ENCODE measurements around the gene EPAS1.

Gene EPAS1

DNA sequence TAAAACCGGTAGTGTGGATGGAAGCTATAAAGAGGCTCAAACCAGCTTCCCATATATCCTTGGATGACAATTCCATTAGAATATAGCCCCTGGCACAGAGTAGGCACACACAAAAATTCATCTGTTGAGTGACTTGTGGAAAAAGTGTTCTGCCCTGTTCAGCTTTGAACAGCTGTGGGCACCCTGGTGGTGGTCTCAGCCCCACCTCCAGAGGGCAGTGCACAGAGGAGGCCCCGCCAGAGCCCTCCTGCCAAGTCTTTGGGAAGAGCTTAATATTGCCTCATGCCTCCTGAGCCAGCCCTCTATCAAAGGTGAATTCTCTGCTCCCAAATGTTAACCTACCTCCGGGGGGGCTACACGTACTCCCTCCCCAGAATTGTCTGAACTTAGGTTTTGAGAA, 30.4 kb downstream of the EPAS1 start:
- Histone ChIP-seq H3K9ac (ENCODE audit: low read depth, low read length) (no peak overlapping the region), H3K27ac (ENCODE audit: low read depth, low read length) (no peak overlapping the region), H3K4me3 (ENCODE audit: low read length) (no peak overlapping the region), H3K36me3 (ENCODE audit: insufficient read depth, low read length) (no peaks in the 10 kb centered on the region), H3K27me3 (ENCODE audit: insufficient read depth, low read length) (no peaks in the 10 kb centered on the region), H3K9me3 (ENCODE audit: insufficient read depth, low read depth, low read length) (no peaks in the 10 kb centered on the region), H3K4me1 (ENCODE audit: insufficient read depth, low read length) (peaks cover 6% of the 10 kb centered on the region; the same call in 1 of the 2 replicates)
- 92% methylated on average over 4 of the region's 4 CpGs for WGBS

- Histone ChIP-seq H3K4me3 (ENCODE audit: low read length) (no peak overlapping the region), H3K27me3 (ENCODE audit: insufficient read depth, low read length) (no peaks in the 10 kb centered on the region), H3K27ac (ENCODE audit: low read depth, low read length) (no peak overlapping the region), H3K36me3 (ENCODE audit: insufficient read depth, low read length) (no peaks in the 10 kb centered on the region), H3K9me3 (ENCODE audit: insufficient read depth, low read depth, low read length) (no peaks in the 10 kb centered on the region), H3K4me1 (ENCODE audit: insufficient read depth, low read length) (peaks cover 6% of the 10 kb centered on the region; the same call in 1 of the 2 replicates), H3K9ac (ENCODE audit: low read depth, low read length) (no peak overlapping the region)
- no CpG with 5 or more reads among the region's 1 CpG for WGBS
These were observed 31.1 kb downstream of the EPAS1 start for GRCh38 chr2:46328291-46328690.

GRCh38 chr2:46328829-46329228, 31.6 kb downstream of the EPAS1 start:
- Histone ChIP-seq H3K9me3 (ENCODE audit: insufficient read depth, low read depth, low read length) (no peaks in the 10 kb centered on the region), H3K27ac (ENCODE audit: low read depth, low read length) (no peak overlapping the region), H3K9ac (ENCODE audit: low read depth, low read length) (no peak overlapping the region), H3K4me3 (ENCODE audit: low read length) (no peak overlapping the region), H3K4me1 (ENCODE audit: insufficient read depth, low read length) (peaks cover 6% of the 10 kb centered on the region; the same call in 1 of the 2 replicates), H3K27me3 (ENCODE audit: insufficient read depth, low read length) (no peaks in the 10 kb centered on the region), H3K36me3 (ENCODE audit: insufficient read depth, low read length) (no peaks in the 10 kb centered on the region)
- whole genome bisulfite sequencing, result 100% methylated on average over 1 of the region's 1 CpG

GRCh38 chr2:46329340-46329739, 32.1 kb downstream of the EPAS1 start:
- no peak overlapping the region for H3K4me3 ChIP-seq (ENCODE audit: low read length)
- H3K36me3 ChIP-seq (ENCODE audit: insufficient read depth, low read length), result no peaks in the 10 kb centered on the region
- 92% methylated on average over 13 of the region's 13 CpGs for WGBS
- no peaks in the 10 kb centered on the region for H3K27me3 ChIP-seq (ENCODE audit: insufficient read depth, low read length)
- H3K4me1 ChIP-seq (ENCODE audit: insufficient read depth, low read length), result peaks cover 6% of the 10 kb centered on the region; the same call in 1 of the 2 replicates
- H3K27ac ChIP-seq (ENCODE audit: low read depth, low read length), result no peak overlapping the region
- no peaks in the 10 kb centered on the region for H3K9me3 ChIP-seq (ENCODE audit: insufficient read depth, low read depth, low read length)
- H3K9ac ChIP-seq (ENCODE audit: low read depth, low read length), result no peak overlapping the region

- no peaks in the 10 kb centered on the region for H3K36me3 ChIP-seq (ENCODE audit: insufficient read depth, low read length)
- H3K9me3 ChIP-seq (ENCODE audit: insufficient read depth, low read depth, low read length), result no peaks in the 10 kb centered on the region
- no peak overlapping the region for H3K9ac ChIP-seq (ENCODE audit: low read depth, low read length)
- no peak overlapping the region for H3K27ac ChIP-seq (ENCODE audit: low read depth, low read length)
- no peak overlapping the region for H3K4me3 ChIP-seq (ENCODE audit: low read length)
- 93% methylated on average over 7 of the region's 7 CpGs for WGBS
- peaks cover 12% of the 10 kb centered on the region for H3K4me1 ChIP-seq (ENCODE audit: insufficient read depth, low read length)
- H3K27me3 ChIP-seq (ENCODE audit: insufficient read depth, low read length), result peaks cover 3% of the 10 kb centered on the region; the same call in 1 of the 2 replicates
These were observed 32.9 kb downstream of the EPAS1 start for GRCh38 chr2:46329803-46330775.

GRCh38 chr2:46331109-46331766, 34.0 kb downstream of the EPAS1 start:
- Histone ChIP-seq H3K27ac (ENCODE audit: low read depth, low read length) (no peak overlapping the region), H3K36me3 (ENCODE audit: insufficient read depth, low read length) (no peaks in the 10 kb centered on the region), H3K9me3 (ENCODE audit: insufficient read depth, low read depth, low read length) (no peaks in the 10 kb centered on the region), H3K4me1 (ENCODE audit: insufficient read depth, low read length) (peaks cover 23% of the 10 kb centered on the region), H3K9ac (ENCODE audit: low read depth, low read length) (no peak overlapping the region), H3K27me3 (ENCODE audit: insufficient read depth, low read length) (peaks cover 3% of the 10 kb centered on the region), H3K4me3 (ENCODE audit: low read length) (no peak overlapping the region)
- WGBS, result 89% methylated on average over 8 of the region's 8 CpGs

GRCh38 chr2:46332686-46333281, 35.6 kb downstream of the EPAS1 start:
- peaks cover 3% of the 10 kb centered on the region for H3K27me3 ChIP-seq (ENCODE audit: insufficient read depth, low read length)
- no peaks in the 10 kb centered on the region for H3K9me3 ChIP-seq (ENCODE audit: insufficient read depth, low read depth, low read length)
- H3K4me1 ChIP-seq (ENCODE audit: insufficient read depth, low read length), result peaks cover 27% of the 10 kb centered on the region
- H3K36me3 ChIP-seq (ENCODE audit: insufficient read depth, low read length), result no peaks in the 10 kb centered on the region
- no peak overlapping the region for H3K4me3 ChIP-seq (ENCODE audit: low read length)
- H3K9ac ChIP-seq (ENCODE audit: low read depth, low read length), result no peak overlapping the region
- H3K27ac ChIP-seq (ENCODE audit: low read depth, low read length), result no peak overlapping the region
- 93% methylated on average over 8 of the region's 8 CpGs for WGBS

GRCh38 chr2:46333912-46334311, 36.7 kb downstream of the EPAS1 start:
- Histone ChIP-seq H3K36me3 (ENCODE audit: insufficient read depth, low read length) (no peaks in the 10 kb centered on the region), H3K9me3 (ENCODE audit: insufficient read depth, low read depth, low read length) (no peaks in the 10 kb centered on the region), H3K4me1 (ENCODE audit: insufficient read depth, low read length) (peaks cover 27% of the 10 kb centered on the region), H3K27ac (ENCODE audit: low read depth, low read length) (no peak overlapping the region), H3K27me3 (ENCODE audit: insufficient read depth, low read length) (peaks cover 3% of the 10 kb centered on the region), H3K4me3 (ENCODE audit: low read length) (no peak overlapping the region), H3K9ac (ENCODE audit: low read depth, low read length) (no peak overlapping the region)
- WGBS, result 94% methylated on average over 4 of the region's 4 CpGs

DNA sequence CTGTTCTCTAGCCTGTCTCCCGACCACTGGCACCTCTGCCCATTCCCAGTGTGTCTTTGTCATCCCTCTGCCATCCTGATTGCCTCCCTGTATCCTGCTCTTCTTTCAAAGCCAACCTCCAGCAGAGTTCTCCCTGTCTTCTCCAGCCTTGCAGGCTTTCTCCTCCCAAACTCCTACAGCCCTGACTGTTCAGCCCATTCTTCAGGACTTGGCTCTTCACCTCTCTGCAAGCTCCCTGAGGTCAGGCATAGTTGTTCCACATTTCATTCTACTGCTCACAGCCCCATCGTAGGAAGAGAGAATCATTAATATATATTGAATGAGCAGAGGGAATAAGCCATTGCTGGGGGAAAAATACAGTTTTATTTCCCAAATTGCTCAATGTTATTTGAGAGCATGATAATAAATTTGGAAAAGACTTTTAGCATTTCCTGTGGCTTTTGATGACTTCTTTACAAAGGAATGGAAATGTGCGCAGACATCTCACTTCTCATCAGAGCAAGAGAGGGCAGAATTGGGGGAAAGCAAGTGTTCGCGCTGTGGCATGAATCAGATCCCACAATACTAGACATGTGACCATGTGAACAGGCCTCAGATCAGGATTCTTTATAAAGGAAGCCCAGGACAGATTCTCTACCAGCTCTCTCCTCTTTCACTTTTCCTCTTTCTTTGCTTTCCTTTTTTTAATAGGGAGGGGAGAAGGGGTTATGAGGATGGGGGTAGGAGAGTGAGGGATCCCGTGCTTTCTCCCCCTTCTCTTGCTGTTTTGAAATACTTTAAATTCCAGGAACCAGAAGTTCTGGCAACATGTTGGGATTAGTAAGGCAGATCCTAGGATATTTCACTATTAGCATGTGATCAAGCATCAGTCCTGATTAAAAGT, 37.4 kb downstream of the EPAS1 start:
- no peaks in the 10 kb centered on the region for H3K9me3 ChIP-seq (ENCODE audit: insufficient read depth, low read depth, low read length)
- peaks cover 3% of the 10 kb centered on the region for H3K27me3 ChIP-seq (ENCODE audit: insufficient read depth, low read length)
- peaks cover 27% of the 10 kb centered on the region for H3K4me1 ChIP-seq (ENCODE audit: insufficient read depth, low read length)
- no peak overlapping the region for H3K27ac ChIP-seq (ENCODE audit: low read depth, low read length)
- WGBS, result 96% methylated on average over 4 of the region's 6 CpGs
- H3K9ac ChIP-seq (ENCODE audit: low read depth, low read length), result no peak overlapping the region
- no peaks in the 10 kb centered on the region for H3K36me3 ChIP-seq (ENCODE audit: insufficient read depth, low read length)
- H3K4me3 ChIP-seq (ENCODE audit: low read length), result no peak overlapping the region

DNA sequence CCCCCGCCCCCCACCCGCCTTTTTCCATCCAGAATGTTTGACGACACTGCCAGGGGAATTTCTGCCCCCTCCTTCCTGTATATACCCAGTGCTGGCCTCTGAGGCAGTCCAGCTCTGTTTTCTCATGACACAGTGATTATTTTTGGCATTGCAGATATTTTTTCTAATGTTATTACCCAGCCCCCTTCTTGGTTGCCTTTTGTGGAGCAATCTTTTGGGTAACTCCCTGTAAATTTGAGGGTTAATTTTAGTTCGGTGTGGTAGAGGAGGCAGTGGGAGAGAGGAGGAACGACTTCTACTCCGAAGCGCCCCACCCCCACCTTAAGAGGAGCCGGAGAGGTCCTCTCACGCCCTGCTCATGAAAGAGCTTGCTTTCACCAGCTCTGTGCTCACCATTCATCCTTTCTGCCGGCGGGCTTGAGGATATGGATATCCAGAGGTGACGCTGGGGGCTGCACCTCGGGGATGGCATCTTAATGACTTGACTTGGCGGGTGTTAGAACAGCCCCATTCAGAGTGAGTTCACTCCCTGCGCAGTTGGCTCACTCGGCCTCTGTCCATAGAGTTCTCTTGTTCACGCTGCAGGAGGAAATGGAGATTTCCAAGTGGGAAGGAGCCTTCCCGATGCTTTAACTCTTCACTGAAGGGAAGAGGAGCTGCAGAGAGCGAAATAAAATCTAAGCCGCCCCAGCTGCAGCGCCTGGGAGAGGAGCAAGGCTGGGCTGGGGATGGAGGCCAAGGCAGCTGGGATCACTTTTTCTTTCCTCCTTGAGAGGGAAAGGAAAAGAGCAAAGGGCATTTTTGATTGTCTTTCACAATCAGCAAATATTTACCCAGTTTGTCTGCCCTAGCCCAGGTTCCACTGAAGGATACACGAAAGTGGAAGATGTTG, 38.4 kb downstream of the EPAS1 start:
- peaks cover 27% of the 10 kb centered on the region for H3K4me1 ChIP-seq (ENCODE audit: insufficient read depth, low read length)
- H3K36me3 ChIP-seq (ENCODE audit: insufficient read depth, low read length), result no peaks in the 10 kb centered on the region
- H3K9me3 ChIP-seq (ENCODE audit: insufficient read depth, low read depth, low read length), result no peaks in the 10 kb centered on the region
- peaks cover 3% of the 10 kb centered on the region for H3K27me3 ChIP-seq (ENCODE audit: insufficient read depth, low read length)
- peak overlapping the region; percentile 41 for H3K4me3 ChIP-seq (ENCODE audit: low read length)
- WGBS, result 32% methylated on average over 19 of the region's 22 CpGs
- peak overlapping the region; percentile 36 for H3K9ac ChIP-seq (ENCODE audit: low read depth, low read length)
- no peak overlapping the region for H3K27ac ChIP-seq (ENCODE audit: low read depth, low read length)
